HEK293T (cell line): Measurements from ENCODE around the gene B3GAT3.

Experiments
- ARNT ChIP-seq: fragments of 450-650 bp; IDR thresholded peaks from 2 replicates; pipeline ENCODE4 v1.6.1; 2017; ENCODE audit warnings: mild to moderate bottlenecking
- BHLHE40 ChIP-seq: fragments of 450-650 bp; IDR thresholded peaks from 2 replicates; pipeline ENCODE4 v1.6.1; 2016; ENCODE audit warnings: mild to moderate bottlenecking, moderate library complexity, borderline replicate concordance
- ELF4 ChIP-seq: fragments of 450-650 bp; IDR thresholded peaks from 2 replicates; pipeline ENCODE4 v1.6.1; 2017; ENCODE audit warnings: antibody characterized with exemption
- FOXA1 ChIP-seq: fragments of 450-650 bp; IDR thresholded peaks from 2 replicates; pipeline ENCODE4 v1.6.1; 2016; ENCODE audit warnings: mild to moderate bottlenecking
- FOXK2 ChIP-seq: fragments of 450-650 bp; IDR thresholded peaks from 2 replicates; pipeline ENCODE4 v1.6.1; 2016; ENCODE audit warnings: mild to moderate bottlenecking
- FOXM1 ChIP-seq: fragments of 450-650 bp; IDR thresholded peaks from 2 replicates; pipeline ENCODE4 v1.6.1; 2017; ENCODE audit warnings: mild to moderate bottlenecking, borderline replicate concordance
- LEF1 ChIP-seq: fragments of 450-650 bp; IDR thresholded peaks from 2 replicates; pipeline ENCODE4 v1.6.1; 2017; ENCODE audit warnings: mild to moderate bottlenecking, borderline replicate concordance
- NFRKB ChIP-seq: fragments of 450-650 bp; IDR thresholded peaks from 2 replicates; pipeline ENCODE4 v1.6.1; 2016; ENCODE audit warnings: mild to moderate bottlenecking, moderate library complexity
- PKNOX1 ChIP-seq: fragments of 450-650 bp; IDR thresholded peaks from 2 replicates; pipeline ENCODE4 v1.6.1; 2016
- SP1 ChIP-seq: fragments of 450-650 bp; IDR thresholded peaks from 2 replicates; pipeline ENCODE4 v1.6.1; 2017
- SUZ12 ChIP-seq: fragments of 450-650 bp; IDR thresholded peaks from 2 replicates; pipeline ENCODE4 v1.6.1; 2016; ENCODE audit warnings: mild to moderate bottlenecking
- TARDBP ChIP-seq: fragments of 450-650 bp; IDR thresholded peaks from 2 replicates; pipeline ENCODE4 v1.6.1; 2016
- ZNF384 ChIP-seq: fragments of 450-650 bp; IDR thresholded peaks from 2 replicates; pipeline ENCODE4 v1.6.1; 2016

GRCh38 chr11:62604460-62605120 is 17.2 kb downstream of the B3GAT3 start:
- no peak for TF ChIP-seq TARDBP
- TF ChIP-seq FOXK2: no peak
- no peak for TF ChIP-seq FOXM1
- no peak for TF ChIP-seq ARNT
- TF ChIP-seq SP1: no peak
- no peak for TF ChIP-seq LEF1
- TF ChIP-seq BHLHE40: no peak
- TF ChIP-seq ZNF384: no peak
- TF ChIP-seq SUZ12: no peak
- no peak for TF ChIP-seq FOXA1
- no peak for TF ChIP-seq ELF4
- no peak for TF ChIP-seq PKNOX1
- TF ChIP-seq NFRKB: no peak
